KMS-11 (cell line): ENCODE data around the gene RGL1.

ENCODE experiments used
- H2AFZ ChIP-seq: fragments of 200-600 bp; sonication (generic); 2 replicates; pipeline ENCODE4 v1.6.1; 2016; ENCODE audit warnings: antibody characterized with exemption, mixed run types, low read depth
- H3K27ac ChIP-seq: fragments of 200-600 bp; sonication (generic); 2 replicates; pipeline ENCODE4 v1.6.1; 2016; ENCODE audit warnings: mild to moderate bottlenecking, mixed run types
- H3K27me3 ChIP-seq: fragments of 200-600 bp; sonication (generic); 2 replicates; pipeline ENCODE4 v1.6.1; 2017; ENCODE audit warnings: mild to moderate bottlenecking, low read depth, mixed run types, moderate library complexity; ENCODE audit not compliant: insufficient read depth
- H3K36me3 ChIP-seq: fragments of 200-600 bp; sonication (generic); 2 replicates; pipeline ENCODE4 v1.6.1; 2017; ENCODE audit warnings: mild to moderate bottlenecking, mixed run types; ENCODE audit not compliant: insufficient read depth
- H3K4me1 ChIP-seq: fragments of 200-600 bp; sonication (generic); 2 replicates; pipeline ENCODE4 v1.6.1; 2016; ENCODE audit warnings: mild to moderate bottlenecking, low read depth, mixed run types; ENCODE audit not compliant: poor library complexity, severe bottlenecking
- H3K4me2 ChIP-seq: fragments of 200-600 bp; sonication (generic); 2 replicates; pipeline ENCODE4 v1.7.0; 2016; ENCODE audit warnings: mild to moderate bottlenecking, mixed run types
- H3K4me3 ChIP-seq: fragments of 200-600 bp; sonication (generic); IDR thresholded peaks from 2 replicates; pipeline ENCODE4 v1.6.1; 2017; ENCODE audit warnings: low read depth, low read length, mixed read lengths; ENCODE audit not compliant: insufficient read depth
- H3K79me2 ChIP-seq: fragments of 200-600 bp; sonication (generic); 2 replicates; pipeline ENCODE4 v1.6.1; 2016; ENCODE audit warnings: low read depth, mixed run types; ENCODE audit not compliant: insufficient read depth
- H3K9ac ChIP-seq: fragments of 200-600 bp; sonication (generic); 2 replicates; pipeline ENCODE4 v1.6.1; 2016; ENCODE audit warnings: mild to moderate bottlenecking, mixed run types
- H4K20me1 ChIP-seq: fragments of 200-600 bp; sonication (generic); 2 replicates; pipeline ENCODE4 v1.6.1; 2016; ENCODE audit warnings: mild to moderate bottlenecking, mixed run types; ENCODE audit not compliant: insufficient read depth
- TF ChIP-seq, protein P1 (sequence below): fragments of 200-600 bp; sonication (generic); conservative IDR thresholded peaks from 2 replicates; pipeline ENCODE4 v1.6.1; 2017; ENCODE audit warnings: low read depth, mild to moderate bottlenecking, antibody characterized with exemption, low read length, moderate library complexity, mixed read lengths

Gene RGL1

GRCh38 chr1:183966487-183966886 is 161.6 kb downstream of the RGL1 start:
- Histone ChIP-seq H3K36me3 (no peaks in the 10 kb centered on the region), H3K4me2 (no peak overlapping the region), H3K4me3 (no peak overlapping the region), H2AFZ (no peak overlapping the region), H3K27me3 (no peaks in the 10 kb centered on the region), H3K79me2 (no peaks in the 10 kb centered on the region), H4K20me1 (no peaks in the 10 kb centered on the region), H3K9ac (no peak overlapping the region), H3K27ac (no peak overlapping the region), H3K4me1 (no peaks in the 10 kb centered on the region)
- TF ChIP-seq, protein P1, sequence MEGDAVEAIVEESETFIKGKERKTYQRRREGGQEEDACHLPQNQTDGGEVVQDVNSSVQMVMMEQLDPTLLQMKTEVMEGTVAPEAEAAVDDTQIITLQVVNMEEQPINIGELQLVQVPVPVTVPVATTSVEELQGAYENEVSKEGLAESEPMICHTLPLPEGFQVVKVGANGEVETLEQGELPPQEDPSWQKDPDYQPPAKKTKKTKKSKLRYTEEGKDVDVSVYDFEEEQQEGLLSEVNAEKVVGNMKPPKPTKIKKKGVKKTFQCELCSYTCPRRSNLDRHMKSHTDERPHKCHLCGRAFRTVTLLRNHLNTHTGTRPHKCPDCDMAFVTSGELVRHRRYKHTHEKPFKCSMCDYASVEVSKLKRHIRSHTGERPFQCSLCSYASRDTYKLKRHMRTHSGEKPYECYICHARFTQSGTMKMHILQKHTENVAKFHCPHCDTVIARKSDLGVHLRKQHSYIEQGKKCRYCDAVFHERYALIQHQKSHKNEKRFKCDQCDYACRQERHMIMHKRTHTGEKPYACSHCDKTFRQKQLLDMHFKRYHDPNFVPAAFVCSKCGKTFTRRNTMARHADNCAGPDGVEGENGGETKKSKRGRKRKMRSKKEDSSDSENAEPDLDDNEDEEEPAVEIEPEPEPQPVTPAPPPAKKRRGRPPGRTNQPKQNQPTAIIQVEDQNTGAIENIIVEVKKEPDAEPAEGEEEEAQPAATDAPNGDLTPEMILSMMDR = no peak

GRCh38 chr1:183967914-183968313 is 163.0 kb downstream of the RGL1 start:
- TF ChIP-seq, protein P1 = no peak
- H4K20me1 ChIP-seq = no peaks in the 10 kb centered on the region
- H2AFZ ChIP-seq = no peak overlapping the region
- H3K9ac ChIP-seq = no peak overlapping the region
- H3K79me2 ChIP-seq = no peaks in the 10 kb centered on the region
- H3K4me1 ChIP-seq = no peaks in the 10 kb centered on the region
- no peak overlapping the region for H3K4me2 ChIP-seq
- H3K27me3 ChIP-seq = no peaks in the 10 kb centered on the region
- no peaks in the 10 kb centered on the region for H3K36me3 ChIP-seq
- H3K4me3 ChIP-seq = no peak overlapping the region
- no peak overlapping the region for H3K27ac ChIP-seq

GRCh38 chr1:183968386-183968785 is 163.5 kb downstream of the RGL1 start:
- Histone ChIP-seq H3K4me1 (no peaks in the 10 kb centered on the region), H3K36me3 (no peaks in the 10 kb centered on the region), H3K79me2 (no peaks in the 10 kb centered on the region), H3K27me3 (no peaks in the 10 kb centered on the region), H3K4me2 (no peak overlapping the region), H4K20me1 (no peaks in the 10 kb centered on the region), H3K27ac (no peak overlapping the region), H2AFZ (no peak overlapping the region), H3K9ac (no peak overlapping the region), H3K4me3 (no peak overlapping the region)
- TF ChIP-seq, protein P1 = no peak

GRCh38 chr1:183970516-183971300 is 165.8 kb downstream of the RGL1 start:
- H3K27ac ChIP-seq = no peak overlapping the region
- no peaks in the 10 kb centered on the region for H3K79me2 ChIP-seq
- H3K36me3 ChIP-seq = no peaks in the 10 kb centered on the region
- no peak overlapping the region for H3K9ac ChIP-seq
- H3K4me2 ChIP-seq = no peak overlapping the region
- H3K4me3 ChIP-seq = no peak overlapping the region
- no peaks in the 10 kb centered on the region for H3K4me1 ChIP-seq
- TF ChIP-seq, protein P1 = no peak
- no peak overlapping the region for H2AFZ ChIP-seq
- no peaks in the 10 kb centered on the region for H3K27me3 ChIP-seq
- no peaks in the 10 kb centered on the region for H4K20me1 ChIP-seq
